Kidney epithelial cell (primary cell): Measurements from ENCODE around the gene PPP1R12A. TPM values are rescaled to one million over a fixed set of nuclear protein-coding genes. Genes with fewer than 3 reads are reported as not detected.
"Not testable (repeated sequence)": the region's sequence is repeated elsewhere in the genome, so short reads cannot be mapped to it uniquely, and the experiment has no call there.

Experiments used
- DNase-seq: peaks from one replicate; pipeline ENCODE4 v3.0.0-alpha.2; 2010; ENCODE audit warnings: low read depth
- H3K27me3 ChIP-seq: 2 replicates; pipeline ENCODE4 v1.6.0; 2011; ENCODE audit warnings: low read length; ENCODE audit not compliant: control insufficient read depth, insufficient read depth
- H3K36me3 ChIP-seq: 2 replicates; pipeline ENCODE4 v1.5.1; 2011; ENCODE audit warnings: low read length; ENCODE audit not compliant: control insufficient read depth, insufficient read depth
- H3K4me3 ChIP-seq: 2 replicates; pipeline ENCODE4 v1.5.1; 2011; ENCODE audit warnings: low read depth, mild to moderate bottlenecking, control low read depth, low read length
- CTCF ChIP-seq: IDR thresholded peaks from 2 replicates; pipeline ENCODE4 v1.5.1; 2011; ENCODE audit warnings: mild to moderate bottlenecking, moderate library complexity, low read length, control low read depth, inconsistent platforms; ENCODE audit not compliant: insufficient read depth, poor library complexity, severe bottlenecking
- total RNA-seq: library from RNA; depleted of rRNA; stranded (reverse); fragments of >200 nt; gene quantifications from 2 replicates; pipeline ENCODE4 v1.2.3, GENCODE V29; 2015

PPP1R12A gene
- total RNA-seq, 1 donor from 2014 or later, result 47.2 TPM

- no peaks in the 10 kb centered on the region for H3K27me3 ChIP-seq
- no peak for TF ChIP-seq CTCF
- no peaks in the 10 kb centered on the region for H3K36me3 ChIP-seq
- no peak for DNase-seq
- H3K4me3 ChIP-seq, result no peak overlapping the region
Measured at GRCh38 chr12:79885911-79886490, 48.9 kb downstream of the PPP1R12A start.

- Histone ChIP-seq H3K4me3 (no peak overlapping the region), H3K27me3 (no peaks in the 10 kb centered on the region), H3K36me3 (no peaks in the 10 kb centered on the region)
- TF ChIP-seq CTCF, result no peak
- no peak for DNase-seq
Measured at GRCh38 chr12:79884401-79885006, 50.4 kb downstream of the PPP1R12A start.

- TF ChIP-seq CTCF, result no peak
- Histone ChIP-seq H3K4me3 (no peak overlapping the region), H3K36me3 (no peaks in the 10 kb centered on the region), H3K27me3 (no peaks in the 10 kb centered on the region)
- DNase-seq, result no peak
Measured at GRCh38 chr12:79883216-79883615, 51.7 kb downstream of the PPP1R12A start.

GRCh38 chr12:79881351-79881750 lies 53.5 kb downstream of the PPP1R12A start:
- Histone ChIP-seq H3K27me3 (no peaks in the 10 kb centered on the region), H3K36me3 (no peaks in the 10 kb centered on the region), H3K4me3 (no peak overlapping the region)
- TF ChIP-seq CTCF, result no peak
- no peak for DNase-seq

GRCh38 chr12:79878506-79878905 lies 56.4 kb downstream of the PPP1R12A start:
- DNase-seq, H3K4me3 ChIP-seq, H3K36me3 ChIP-seq, H3K27me3 ChIP-seq: not testable (repeated sequence)

- Histone ChIP-seq H3K27me3 (no peaks in the 10 kb centered on the region), H3K4me3 (no peak overlapping the region), H3K36me3 (no peaks in the 10 kb centered on the region)
- DNase-seq, result no peak
- no peak for TF ChIP-seq CTCF
Measured at GRCh38 chr12:79877246-79877645, 57.7 kb downstream of the PPP1R12A start.
